ENCODE results near the gene TOR3A.
"Not testable (repeated sequence)": the region's sequence is repeated elsewhere in the genome, so short reads cannot be mapped to it uniquely, and the experiment has no call there.

TOR3A gene, protein sequence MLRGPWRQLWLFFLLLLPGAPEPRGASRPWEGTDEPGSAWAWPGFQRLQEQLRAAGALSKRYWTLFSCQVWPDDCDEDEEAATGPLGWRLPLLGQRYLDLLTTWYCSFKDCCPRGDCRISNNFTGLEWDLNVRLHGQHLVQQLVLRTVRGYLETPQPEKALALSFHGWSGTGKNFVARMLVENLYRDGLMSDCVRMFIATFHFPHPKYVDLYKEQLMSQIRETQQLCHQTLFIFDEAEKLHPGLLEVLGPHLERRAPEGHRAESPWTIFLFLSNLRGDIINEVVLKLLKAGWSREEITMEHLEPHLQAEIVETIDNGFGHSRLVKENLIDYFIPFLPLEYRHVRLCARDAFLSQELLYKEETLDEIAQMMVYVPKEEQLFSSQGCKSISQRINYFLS

DNA sequence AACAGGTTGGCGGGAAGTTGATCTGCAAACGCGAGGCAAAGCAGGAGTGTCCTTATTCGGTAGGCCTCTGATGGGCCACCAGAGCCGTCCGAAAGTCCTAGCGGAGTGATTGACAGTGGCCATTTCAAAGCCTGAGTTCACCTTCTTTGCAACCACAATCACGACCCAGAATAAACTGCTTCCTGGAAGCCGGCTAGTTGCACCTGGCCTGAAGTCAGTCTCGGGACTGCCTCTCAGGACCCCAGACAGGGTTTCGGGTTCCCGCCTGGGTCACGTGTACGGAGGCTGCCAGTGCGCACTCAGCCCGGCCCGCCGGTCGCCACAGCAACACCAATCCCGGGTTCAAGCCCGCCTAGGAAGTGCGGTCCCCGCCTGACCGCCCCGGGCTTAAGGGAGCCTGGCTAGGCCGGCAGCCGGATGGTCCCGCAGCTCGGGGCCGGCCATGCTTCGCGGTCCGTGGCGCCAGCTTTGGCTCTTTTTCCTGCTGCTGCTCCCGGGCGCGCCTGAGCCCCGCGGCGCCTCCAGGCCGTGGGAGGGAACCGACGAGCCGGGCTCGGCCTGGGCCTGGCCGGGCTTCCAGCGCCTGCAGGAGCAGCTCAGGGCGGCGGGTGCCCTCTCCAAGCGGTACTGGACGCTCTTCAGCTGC is at the start of gene TOR3A:
Gene TOR3A, plus strand, starts transcription at position 384 of the 646 bp plus-strand sequence. Its CDS starts 59 bp downstream, at position 443.
- Histone ChIP-seq H3K27ac (peak within 1 kb of the TSS; percentile 77 to 82), H3K27me3 (no peaks in the 10 kb centered on the region), H3K4me1 (peaks cover 0 to 25% (median 18%) of the 10 kb centered on the region in 4 donors), H3K4me3 (peak within 1 kb of the TSS; percentile 63 to 71), H3K9me3 (no peaks in the 10 kb centered on the region), H3K36me3 (peaks cover 0 to 27% (median 9%) of the 10 kb centered on the region in 3 donors)
- TF ChIP-seq CTCF (IDR thresholded peaks at IDR 0.05) = peak in 1 of 2 experiments; percentile 18
- intact Hi-C loops (cut with DNase I; ENCODE audit: low total_unique reads) = loop anchor here (2.0 to 5.0 kb wide), 4 partner anchors 55 to 285 kb away; partner anchors contain the start of genes FAM20B and SOAT1
- DNase-seq = peak; percentile 94 to 96

GRCh38 chr1:179034720-179035119 is 47.1 kb upstream of the TOR3A start:
- H3K4me1 ChIP-seq = peaks cover 0 to 45% (median 4%) of the 10 kb centered on the region in 4 donors
- H3K36me3 ChIP-seq = no peaks in the 10 kb centered on the region
- intact Hi-C loops (cut with DNase I; ENCODE audit: low total_unique reads) = no loop called here
- DNase-seq = no peak
- no peaks in the 10 kb centered on the region for H3K27me3 ChIP-seq
- no peak overlapping the region for H3K4me3 ChIP-seq
- H3K9me3 ChIP-seq = no peaks in the 10 kb centered on the region
- no peak for TF ChIP-seq CTCF (IDR thresholded peaks at IDR 0.05)
- no peak overlapping the region for H3K27ac ChIP-seq

DNA sequence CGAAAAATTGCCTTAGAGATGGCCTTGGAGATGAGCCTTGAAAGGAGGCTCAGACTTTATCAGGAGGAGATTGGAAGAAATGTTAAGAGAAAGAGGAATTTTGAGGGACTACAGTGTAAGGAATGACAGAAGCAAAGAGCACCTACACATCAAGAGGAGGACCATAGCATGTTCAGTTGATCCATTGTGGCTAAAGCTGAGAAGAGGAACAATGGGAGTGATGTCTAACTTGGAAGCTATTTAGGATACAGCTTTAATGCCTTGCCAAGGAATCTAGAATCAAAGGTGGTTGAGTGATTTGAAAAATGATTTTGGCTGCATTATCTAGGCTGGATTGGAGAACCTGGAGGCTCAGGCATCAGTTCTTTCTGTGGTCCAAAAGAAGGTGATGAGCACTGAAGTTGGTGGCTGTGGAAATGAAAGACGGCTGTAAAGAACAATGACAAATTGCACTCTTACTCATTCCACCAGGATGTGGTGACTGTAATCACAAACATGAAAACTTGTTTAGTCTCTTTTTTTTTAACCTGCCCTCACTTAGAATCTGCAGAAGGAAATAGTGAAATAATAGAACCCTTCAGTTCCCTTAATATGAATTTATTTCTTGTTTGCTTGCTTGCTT is 44.9 kb upstream of the TOR3A start:
- Histone ChIP-seq H3K27ac (no peak overlapping the region), H3K27me3 (no peaks in the 10 kb centered on the region), H3K9me3 (no peaks in the 10 kb centered on the region), H3K4me3 (no peak overlapping the region), H3K4me1 (peaks cover 0 to 38% (median 4%) of the 10 kb centered on the region in 4 donors), H3K36me3 (no peaks in the 10 kb centered on the region)
- TF ChIP-seq CTCF (IDR thresholded peaks at IDR 0.05) = no peak
- intact Hi-C loops (cut with DNase I; ENCODE audit: low total_unique reads) = no loop called here
- DNase-seq = no peak

DNA sequence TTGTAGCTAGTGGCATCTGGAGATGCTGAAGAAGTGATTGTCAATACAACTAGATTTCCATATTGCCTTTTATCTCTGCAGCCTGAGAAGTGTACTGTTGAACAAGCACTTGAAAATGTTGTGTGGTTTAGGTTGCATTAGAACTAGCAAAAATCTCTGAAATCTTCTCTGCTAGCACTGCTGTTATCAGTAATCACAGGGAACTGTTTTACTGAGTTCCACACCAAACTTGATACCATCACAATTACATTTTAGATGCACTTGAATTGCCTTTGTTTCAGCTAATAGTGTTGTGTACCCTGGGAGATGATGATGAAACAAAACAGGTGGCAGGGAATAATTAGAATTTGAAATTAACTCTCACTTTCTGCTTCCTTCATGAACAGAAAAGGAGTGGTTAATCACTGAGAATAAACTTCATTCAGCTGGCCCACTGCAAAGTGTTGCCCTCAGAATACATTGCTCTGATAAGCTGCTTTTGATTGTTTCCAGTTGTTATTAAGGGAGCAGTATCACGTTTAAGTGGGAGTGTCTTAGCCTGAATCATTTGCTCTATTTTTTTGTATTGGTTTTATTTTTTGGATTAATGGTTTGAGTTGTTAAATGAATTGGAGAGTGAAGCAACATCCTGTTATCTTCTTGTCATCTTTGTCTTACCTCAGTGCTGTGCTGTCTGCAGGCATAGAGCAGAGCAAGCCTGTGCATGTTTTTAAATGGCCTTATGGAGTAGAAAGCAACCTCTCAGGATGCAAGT is 43.2 kb upstream of the TOR3A start:
- TF ChIP-seq CTCF (IDR thresholded peaks at IDR 0.05) = no peak
- Histone ChIP-seq H3K9me3 (no peaks in the 10 kb centered on the region), H3K4me1 (peaks cover 0 to 25% (median 0%) of the 10 kb centered on the region in 4 donors), H3K27ac (no peak overlapping the region), H3K36me3 (peaks cover 0 to 2% (median under 1%) of the 10 kb centered on the region in 3 donors), H3K27me3 (no peaks in the 10 kb centered on the region), H3K4me3 (no peak overlapping the region)
- intact Hi-C loops (cut with DNase I; ENCODE audit: low total_unique reads) = no loop called here
- no peak for DNase-seq

DNA sequence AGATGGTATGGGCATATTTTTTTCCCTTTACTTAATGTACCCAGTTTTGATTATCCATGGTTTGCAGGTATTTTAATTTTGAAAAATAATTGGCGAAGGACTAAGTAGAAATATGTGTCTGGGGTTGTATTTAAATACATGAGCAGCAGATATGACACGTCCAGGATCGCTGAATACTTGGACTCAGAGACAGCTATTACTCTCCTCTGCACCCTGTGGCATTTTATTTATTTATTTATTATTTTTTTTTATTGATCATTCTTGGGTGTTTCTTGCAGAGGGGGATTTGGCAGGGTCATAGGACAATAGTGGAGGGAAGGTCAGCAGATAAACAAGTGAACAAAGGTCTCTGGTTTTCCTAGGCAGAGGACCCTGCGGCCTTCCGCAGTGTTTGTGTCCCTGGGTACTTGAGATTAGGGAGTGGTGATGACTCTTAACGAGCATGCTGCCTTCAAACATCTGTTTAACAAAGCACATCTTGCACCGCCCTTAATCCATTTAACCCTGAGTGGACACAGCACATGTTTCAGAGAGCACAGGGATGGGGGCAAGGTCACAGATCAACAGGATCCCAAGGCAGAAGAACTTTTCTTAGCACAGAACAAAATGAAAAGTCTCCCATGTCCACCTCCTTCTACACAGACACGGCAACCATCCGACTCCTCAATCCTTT is 42.2 kb upstream of the TOR3A start:
- H3K4me1 ChIP-seq = peaks cover 0 to 16% (median 0%) of the 10 kb centered on the region in 4 donors
- intact Hi-C loops (cut with DNase I; ENCODE audit: low total_unique reads); H3K27ac ChIP-seq; H3K27me3 ChIP-seq; H3K4me3 ChIP-seq; H3K9me3 ChIP-seq; H3K36me3 ChIP-seq; DNase-seq: not testable (repeated sequence)

DNA sequence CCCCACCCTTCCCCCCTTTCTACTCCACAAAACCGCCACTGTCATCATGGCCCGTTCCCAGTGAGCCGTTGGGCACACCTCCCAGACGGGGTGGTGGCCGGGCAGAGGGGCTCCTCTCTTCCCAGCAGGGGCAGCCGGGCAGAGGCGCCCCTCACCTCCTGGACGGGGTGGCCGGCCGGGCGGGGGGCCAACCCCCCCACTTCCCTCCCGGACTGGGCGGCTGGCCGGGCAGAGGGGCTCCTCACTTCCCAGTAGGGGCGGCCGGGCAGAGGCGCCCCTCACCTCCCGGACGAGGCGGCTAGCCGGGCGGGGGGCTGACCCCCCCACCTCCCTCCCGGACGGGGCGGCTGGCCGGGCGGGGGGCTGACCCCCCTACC is 41.7 kb upstream of the TOR3A start:
- Histone ChIP-seq H3K36me3 (peaks cover 0 to 10% (median 6%) of the 10 kb centered on the region in 3 donors), H3K4me1 (peaks cover 0 to 13% (median 0%) of the 10 kb centered on the region in 4 donors)
- intact Hi-C loops (cut with DNase I; ENCODE audit: low total_unique reads); H3K27me3 ChIP-seq; DNase-seq; H3K9me3 ChIP-seq; H3K4me3 ChIP-seq; H3K27ac ChIP-seq: not testable (repeated sequence)

Data from tibial artery (tissue), 4 donors.